ENCODE data around the gene LHFPL6.
"Not testable (repeated sequence)": the region's sequence is repeated elsewhere in the genome, so short reads cannot be mapped to it uniquely, and the experiment has no call there.

Gene LHFPL6

DNA sequence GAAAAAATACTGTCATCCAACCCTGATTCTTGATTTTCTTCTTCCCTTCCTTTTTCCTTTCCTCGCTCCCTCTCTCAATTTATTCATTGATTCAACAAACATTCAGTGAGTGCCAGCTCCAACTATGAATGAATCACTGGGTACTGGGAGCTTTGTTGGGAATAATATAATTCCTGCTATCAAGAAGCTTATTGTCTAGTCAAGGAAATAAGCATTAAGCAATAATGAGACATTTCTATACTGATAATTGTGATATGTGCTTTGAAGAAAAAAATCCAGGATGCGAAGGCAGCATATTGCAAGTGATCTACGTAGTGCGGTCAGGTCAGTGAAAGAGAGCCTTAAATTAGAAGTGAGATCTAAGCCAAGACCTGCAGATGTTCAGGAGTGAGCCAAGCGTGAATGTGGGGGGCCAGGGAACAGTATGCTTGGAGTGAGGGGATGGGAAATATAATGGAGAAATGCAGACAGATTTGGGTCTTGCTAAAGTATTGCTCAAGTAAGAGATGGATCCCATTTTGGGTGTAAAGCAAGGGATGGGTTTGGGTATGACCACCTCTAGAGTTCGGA is 253.5 kb downstream of the LHFPL6 start:
- no peak for DNase-seq (ENCODE audit: low read depth in 2 of 2)

DNA sequence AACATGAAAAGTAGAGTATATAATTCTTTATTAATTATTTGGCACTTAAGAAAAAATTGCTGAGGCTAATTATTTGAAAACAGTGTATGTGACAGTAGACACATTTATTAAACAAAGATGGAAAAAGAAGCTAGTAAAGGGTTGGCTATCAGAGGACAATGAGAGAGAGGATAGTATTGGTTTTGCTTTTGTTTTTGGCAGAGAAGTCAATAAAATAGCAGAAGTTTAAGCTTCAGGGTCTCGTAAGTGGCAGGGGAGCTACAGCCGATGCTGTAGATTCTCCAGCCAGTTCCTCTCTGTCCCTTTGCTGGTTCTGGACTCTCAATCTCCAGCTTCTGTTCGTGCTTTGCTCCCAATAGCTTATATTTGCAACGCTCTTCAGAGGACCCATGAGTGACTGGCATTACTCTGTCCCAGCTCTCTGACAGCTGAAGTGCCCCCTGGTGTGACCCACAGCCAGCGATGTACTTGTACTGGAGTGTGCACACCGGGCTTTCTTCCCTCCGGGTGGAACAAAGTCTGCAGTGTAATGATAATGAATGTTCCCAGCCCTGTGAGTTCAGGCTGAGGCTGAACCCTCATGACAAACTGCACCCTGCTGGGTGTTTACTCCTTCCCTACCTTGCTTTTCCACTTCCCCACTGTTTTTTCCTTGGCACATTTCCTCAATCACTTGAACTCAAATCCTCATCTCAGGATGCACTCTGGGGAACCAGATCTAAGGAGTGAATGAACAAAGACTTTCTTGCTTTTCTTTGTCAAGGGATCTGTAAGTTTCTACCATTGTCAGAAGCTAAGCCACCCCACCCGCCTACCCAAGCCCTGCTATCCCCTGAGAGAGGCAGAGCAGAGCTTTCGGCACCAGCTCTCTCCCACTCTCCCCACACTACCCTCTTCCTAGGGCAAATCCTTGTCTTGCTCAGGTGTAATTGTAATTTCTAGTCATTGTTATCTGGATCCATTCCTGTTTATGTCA is 254.8 kb downstream of the LHFPL6 start:
- DNase-seq (ENCODE audit: low read depth in 2 of 2), result no peak

GRCh38 chr13:39345982-39346381 is 257.0 kb downstream of the LHFPL6 start:
- DNase-seq (ENCODE audit: low read depth in 2 of 2), result no peak

GRCh38 chr13:39341251-39341650 is 261.7 kb downstream of the LHFPL6 start:
- DNase-seq (ENCODE audit: low read depth in 2 of 2), result no peak

- DNase-seq (ENCODE audit: low read depth in 2 of 2), result not testable (repeated sequence)
These were observed 264.9 kb downstream of the LHFPL6 start for GRCh38 chr13:39338114-39338513.

DNA sequence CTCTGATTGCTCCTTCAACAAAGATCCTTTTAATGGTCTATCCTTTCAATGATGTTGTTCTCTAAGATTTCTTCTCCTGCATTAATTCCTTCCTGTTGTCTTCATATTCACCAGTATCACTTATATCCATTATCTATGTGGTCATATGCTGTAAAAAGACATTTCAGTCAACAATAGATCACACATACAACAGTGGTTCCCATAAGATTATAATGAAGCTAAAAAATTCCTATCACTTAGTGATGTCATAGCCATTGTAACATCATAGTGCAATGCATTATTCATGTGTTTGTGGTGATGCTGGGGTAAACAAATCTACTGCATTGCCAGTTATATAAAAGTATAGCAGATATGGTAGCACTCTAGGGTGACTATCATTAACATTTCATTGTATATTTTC is 266.1 kb downstream of the LHFPL6 start:
- no peak for DNase-seq (ENCODE audit: low read depth in 2 of 2)

DNA sequence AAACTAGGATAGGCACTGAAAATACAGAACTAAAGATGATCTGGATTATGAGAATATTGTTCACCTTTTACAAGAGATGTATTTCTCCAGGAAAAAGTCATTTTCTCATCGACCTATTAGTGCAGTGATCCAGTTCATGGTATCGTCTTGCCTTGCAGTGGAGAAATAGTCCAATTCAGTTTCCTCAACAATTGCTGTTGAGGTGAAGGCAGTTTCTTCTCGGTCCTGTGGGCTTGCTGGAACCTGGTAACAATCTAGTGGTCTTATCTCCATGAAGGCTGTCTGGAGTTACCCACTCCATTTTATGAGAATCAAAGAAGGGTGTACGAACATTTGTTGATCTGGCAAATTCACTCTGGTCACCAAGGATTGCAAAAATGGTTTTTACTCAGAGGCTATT is 266.8 kb downstream of the LHFPL6 start:
- DNase-seq (ENCODE audit: low read depth in 2 of 2), result no peak

DNA sequence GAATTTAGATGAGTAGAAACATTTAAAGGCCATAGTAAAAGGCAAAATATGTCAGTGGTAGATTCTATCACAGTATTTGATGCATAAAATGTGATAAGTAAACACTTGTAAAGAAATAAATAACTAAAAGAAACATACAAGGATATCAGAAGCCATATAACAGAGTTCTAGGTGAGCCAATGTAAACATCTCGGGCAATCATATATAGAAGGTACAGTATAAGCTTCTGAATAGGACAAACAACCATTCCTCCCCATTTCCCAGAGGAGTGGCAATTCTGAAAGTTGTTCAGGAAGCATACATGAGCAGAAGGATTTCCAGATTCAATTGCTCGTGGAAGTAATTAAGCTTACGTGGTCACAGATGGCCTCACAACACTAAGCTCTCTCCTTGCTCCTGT is 267.3 kb downstream of the LHFPL6 start:
- DNase-seq (ENCODE audit: low read depth in 2 of 2), result no peak

DNA sequence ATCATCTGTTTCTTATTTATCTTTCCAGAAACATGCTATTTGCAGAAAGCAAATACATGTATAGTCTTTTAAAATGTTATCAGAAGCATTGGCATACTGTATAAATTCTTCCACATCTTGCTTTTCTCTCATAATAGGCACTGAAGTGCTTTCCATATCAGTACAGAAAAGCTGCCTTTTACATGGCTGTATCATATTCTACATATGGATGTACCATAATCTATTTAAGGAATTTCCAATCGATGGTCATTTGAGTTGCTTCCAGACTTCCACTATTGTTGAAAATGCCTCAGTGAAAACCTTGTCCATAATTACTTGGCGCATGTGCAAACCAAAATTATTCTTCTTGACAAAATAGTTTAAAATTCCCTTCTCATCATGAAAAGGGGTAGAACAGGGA is 272.5 kb downstream of the LHFPL6 start:
- no peak for DNase-seq (ENCODE audit: low read depth in 2 of 2)

GRCh38 chr13:39329182-39329639 is 273.8 kb downstream of the LHFPL6 start:
- DNase-seq (ENCODE audit: low read depth in 2 of 2), result no peak

DNA sequence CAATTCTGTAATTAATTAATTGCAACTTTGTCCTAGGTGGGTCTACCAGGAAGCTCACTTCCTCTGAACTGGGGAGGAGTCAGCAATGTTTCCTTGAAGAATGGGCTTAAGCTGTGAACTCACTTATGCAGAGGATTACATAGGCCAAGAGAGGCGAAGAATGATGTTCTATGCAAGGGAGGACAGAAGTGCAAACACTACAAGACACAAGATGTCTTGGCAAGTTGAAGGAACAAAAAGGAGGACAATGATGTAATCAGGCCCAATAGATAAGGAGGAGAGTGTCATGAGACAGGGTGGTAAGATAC is 275.9 kb downstream of the LHFPL6 start:
- no peak for DNase-seq (ENCODE audit: low read depth in 2 of 2)

GRCh38 chr13:39326469-39327171 is 276.4 kb downstream of the LHFPL6 start:
- no peak for DNase-seq (ENCODE audit: low read depth in 2 of 2)

DNA sequence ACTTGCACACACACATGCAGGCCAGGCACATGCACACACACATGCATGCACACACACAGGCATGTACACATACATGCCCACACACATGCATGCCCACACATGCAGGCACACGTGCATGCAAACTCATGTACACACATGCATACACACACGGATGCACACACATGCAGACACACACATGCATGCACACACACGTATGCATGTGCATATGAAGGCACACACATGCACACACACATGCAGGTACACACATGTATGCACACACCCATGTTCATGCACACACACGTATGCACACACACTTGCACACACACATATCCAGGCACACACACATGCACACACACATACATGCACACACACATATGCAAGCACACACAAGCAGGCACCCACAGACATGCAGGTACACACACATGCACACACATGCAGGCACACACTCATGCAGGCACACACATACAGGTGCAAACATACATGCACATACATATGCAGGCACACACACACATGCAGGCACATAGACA is 278.1 kb downstream of the LHFPL6 start:
- no peak for DNase-seq (ENCODE audit: low read depth in 2 of 2)

- no peak for DNase-seq (ENCODE audit: low read depth in 2 of 2)
These were observed 280.0 kb downstream of the LHFPL6 start for GRCh38 chr13:39322836-39323585.

GRCh38 chr13:39321574-39321973 is 281.4 kb downstream of the LHFPL6 start:
- no peak for DNase-seq (ENCODE audit: low read depth in 2 of 2)

GRCh38 chr13:39318161-39318560 is 284.8 kb downstream of the LHFPL6 start:
- no peak for DNase-seq (ENCODE audit: low read depth in 2 of 2)

DNA sequence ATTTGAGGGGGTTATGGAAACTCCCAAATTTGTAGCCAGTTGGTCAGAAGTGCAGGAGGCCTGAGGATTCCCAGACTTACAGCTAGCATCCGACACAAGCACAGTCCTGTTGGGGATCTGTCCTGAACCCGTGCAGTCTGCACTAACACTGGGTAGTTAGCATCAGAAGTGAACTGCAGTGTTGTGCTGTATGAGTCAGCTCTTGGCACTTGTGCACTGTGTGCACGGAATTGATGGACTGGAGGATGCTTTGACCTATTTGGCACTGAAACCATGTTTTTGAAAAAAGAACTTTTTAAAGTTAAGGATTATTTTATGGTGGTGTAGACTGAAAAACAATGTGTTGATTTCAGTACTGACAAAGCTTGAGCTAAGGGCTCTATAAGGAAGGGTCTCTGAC is 285.7 kb downstream of the LHFPL6 start:
- DNase-seq (ENCODE audit: low read depth in 2 of 2), result no peak

GRCh38 chr13:39315796-39316195 is 287.2 kb downstream of the LHFPL6 start:
- DNase-seq (ENCODE audit: low read depth in 2 of 2), result no peak

DNA sequence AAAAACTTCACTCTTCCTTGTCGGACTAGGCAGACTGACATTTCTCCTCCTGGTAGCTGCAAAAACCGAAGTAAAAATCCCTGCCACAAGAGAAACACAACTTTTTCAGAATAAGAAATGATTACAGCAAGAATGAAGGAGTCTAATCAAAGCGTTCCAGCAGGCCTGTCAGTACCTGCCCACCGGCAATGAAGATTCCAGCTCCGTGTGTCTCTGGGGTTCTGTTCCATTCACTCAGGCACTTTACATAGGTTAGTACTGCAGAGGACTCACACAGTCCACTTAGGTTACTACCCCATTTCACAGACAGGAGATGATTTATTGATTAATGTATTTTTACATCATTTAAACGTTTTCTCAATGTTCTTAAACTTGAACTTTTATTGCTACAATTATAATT is 289.3 kb downstream of the LHFPL6 start:
- no peak for DNase-seq (ENCODE audit: low read depth in 2 of 2)

DNA sequence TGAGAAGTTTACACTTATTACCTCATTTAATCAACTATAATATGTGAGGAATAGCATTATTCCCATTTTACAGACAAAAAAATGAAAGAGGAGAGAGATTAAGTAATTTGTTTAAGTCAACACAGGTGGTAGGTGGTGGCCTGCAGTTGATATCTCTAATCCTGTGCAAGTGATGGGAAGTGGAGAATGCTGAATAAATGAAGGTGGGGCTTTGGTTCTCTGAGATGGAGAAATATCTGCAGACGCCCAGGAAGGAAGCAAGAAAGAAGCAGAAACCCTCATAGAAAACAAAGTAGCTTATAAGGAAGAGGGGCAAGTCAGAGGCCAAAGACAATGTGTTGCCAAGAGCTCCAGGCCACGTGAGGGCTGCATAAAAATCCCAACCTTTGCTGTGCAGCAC is 290.4 kb downstream of the LHFPL6 start:
- DNase-seq (ENCODE audit: low read depth in 2 of 2), result no peak

- no peak for DNase-seq (ENCODE audit: low read depth in 2 of 2)
These were observed 291.4 kb downstream of the LHFPL6 start for GRCh38 chr13:39311619-39312018.

DNA sequence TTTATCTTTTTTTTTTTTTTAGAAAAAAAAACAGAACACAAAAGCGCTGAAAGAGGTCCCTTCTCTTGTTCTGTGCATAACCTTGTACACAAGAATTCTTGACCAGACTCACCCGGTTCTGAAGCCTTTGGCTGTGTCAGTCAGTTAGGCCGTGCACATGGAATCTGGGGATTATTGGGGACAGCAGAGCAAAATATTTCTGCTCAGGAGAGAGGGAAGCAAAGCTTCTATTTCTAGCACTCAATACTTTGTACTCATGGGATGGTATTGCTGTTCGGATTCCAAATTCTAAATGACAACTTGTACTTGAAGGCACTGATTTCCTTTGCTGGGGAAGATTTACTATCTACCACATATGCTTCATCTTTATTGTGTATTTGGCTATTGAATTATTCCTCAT is 292.0 kb downstream of the LHFPL6 start:
- DNase-seq (ENCODE audit: low read depth in 2 of 2), result no peak

All from stimulated activated CD8-positive, alpha-beta memory T cell treated with anti-CD3 and anti-CD28 coated beads, Interleukin-15, amount 100 ng/mL, for 4 hours (primary cell).